Ishikawa (cell line): Measurements from ENCODE around the gene ING5.

Source experiments
- CEBPB ChIP-seq: IDR thresholded peaks from 2 replicates; pipeline ENCODE4 v1.6.1; 2012
- CREB1 ChIP-seq: IDR thresholded peaks from 2 replicates; pipeline ENCODE4 v1.6.1; 2012; ENCODE audit warnings: low read depth
- EGR1 ChIP-seq: IDR thresholded peaks from 2 replicates; pipeline ENCODE4 v1.6.1; 2012
- EP300 ChIP-seq: IDR thresholded peaks from 2 replicates; pipeline ENCODE4 v1.6.1; 2012; ENCODE audit warnings: borderline replicate concordance
- FOXM1 ChIP-seq: IDR thresholded peaks from 2 replicates; pipeline ENCODE4 v1.6.1; 2012; ENCODE audit warnings: low read depth, borderline replicate concordance
- NFIC ChIP-seq: IDR thresholded peaks from 2 replicates; pipeline ENCODE4 v1.6.1; 2012
- RAD21 ChIP-seq: IDR thresholded peaks from 2 replicates; pipeline ENCODE4 v1.6.1; 2012; ENCODE audit warnings: low read depth
- TAF1 ChIP-seq: IDR thresholded peaks from 2 replicates; pipeline ENCODE4 v1.6.1; 2012; ENCODE audit warnings: low read depth, mild to moderate bottlenecking
- TCF12 ChIP-seq: IDR thresholded peaks from 2 replicates; pipeline ENCODE4 v1.6.1; 2012; ENCODE audit warnings: low read depth
- TEAD4 ChIP-seq: IDR thresholded peaks from 2 replicates; pipeline ENCODE4 v1.6.1; 2012
- YY1 ChIP-seq: IDR thresholded peaks from 2 replicates; pipeline ENCODE4 v1.6.1; 2012; ENCODE audit warnings: low read depth
- ZBTB7A ChIP-seq: IDR thresholded peaks from 2 replicates; pipeline ENCODE4 v1.6.1; 2012; ENCODE audit warnings: low read depth
- TF ChIP-seq, protein P1 (sequence below): IDR thresholded peaks from 2 replicates; pipeline ENCODE4 v1.6.1; 2012
- TF ChIP-seq, protein P2 (sequence below): IDR thresholded peaks from 2 replicates; pipeline ENCODE4 v1.6.1; 2012
- TF ChIP-seq, protein P3 (sequence below): IDR thresholded peaks from 2 replicates; pipeline ENCODE4 v1.6.1; 2012; ENCODE audit warnings: low read depth, mild to moderate bottlenecking

ING5 gene

DNA sequence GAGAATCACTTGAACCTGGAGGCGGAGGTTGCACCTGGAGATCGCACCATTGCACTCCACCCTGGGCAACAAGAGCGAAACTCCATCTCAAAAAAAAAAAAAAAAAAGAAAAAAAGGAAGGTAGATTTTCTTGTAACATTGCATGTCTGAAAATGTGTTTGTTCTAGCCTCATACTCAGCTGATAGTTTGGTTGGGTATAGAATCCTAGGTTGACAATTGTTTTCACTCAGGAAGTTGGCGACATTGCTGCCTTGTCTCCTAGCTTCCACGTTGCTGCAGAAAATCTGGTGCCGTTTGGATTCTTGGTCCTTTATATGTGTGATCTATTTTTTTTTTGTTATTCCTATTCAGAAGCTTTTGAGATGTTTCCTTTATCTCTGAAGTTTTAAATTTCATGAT lies 4.7 kb downstream of the ING5 start:
- TF ChIP-seq, protein P1, sequence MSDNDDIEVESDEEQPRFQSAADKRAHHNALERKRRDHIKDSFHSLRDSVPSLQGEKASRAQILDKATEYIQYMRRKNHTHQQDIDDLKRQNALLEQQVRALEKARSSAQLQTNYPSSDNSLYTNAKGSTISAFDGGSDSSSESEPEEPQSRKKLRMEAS: no peak
- no peak for TF ChIP-seq FOXM1
- no peak for TF ChIP-seq NFIC
- no peak for TF ChIP-seq TCF12
- no peak for TF ChIP-seq TEAD4
- TF ChIP-seq TAF1: no peak
- TF ChIP-seq, protein P2, sequence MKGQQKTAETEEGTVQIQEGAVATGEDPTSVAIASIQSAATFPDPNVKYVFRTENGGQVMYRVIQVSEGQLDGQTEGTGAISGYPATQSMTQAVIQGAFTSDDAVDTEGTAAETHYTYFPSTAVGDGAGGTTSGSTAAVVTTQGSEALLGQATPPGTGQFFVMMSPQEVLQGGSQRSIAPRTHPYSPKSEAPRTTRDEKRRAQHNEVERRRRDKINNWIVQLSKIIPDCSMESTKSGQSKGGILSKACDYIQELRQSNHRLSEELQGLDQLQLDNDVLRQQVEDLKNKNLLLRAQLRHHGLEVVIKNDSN: no peak
- no peak for TF ChIP-seq CREB1
- TF ChIP-seq, protein P3, sequence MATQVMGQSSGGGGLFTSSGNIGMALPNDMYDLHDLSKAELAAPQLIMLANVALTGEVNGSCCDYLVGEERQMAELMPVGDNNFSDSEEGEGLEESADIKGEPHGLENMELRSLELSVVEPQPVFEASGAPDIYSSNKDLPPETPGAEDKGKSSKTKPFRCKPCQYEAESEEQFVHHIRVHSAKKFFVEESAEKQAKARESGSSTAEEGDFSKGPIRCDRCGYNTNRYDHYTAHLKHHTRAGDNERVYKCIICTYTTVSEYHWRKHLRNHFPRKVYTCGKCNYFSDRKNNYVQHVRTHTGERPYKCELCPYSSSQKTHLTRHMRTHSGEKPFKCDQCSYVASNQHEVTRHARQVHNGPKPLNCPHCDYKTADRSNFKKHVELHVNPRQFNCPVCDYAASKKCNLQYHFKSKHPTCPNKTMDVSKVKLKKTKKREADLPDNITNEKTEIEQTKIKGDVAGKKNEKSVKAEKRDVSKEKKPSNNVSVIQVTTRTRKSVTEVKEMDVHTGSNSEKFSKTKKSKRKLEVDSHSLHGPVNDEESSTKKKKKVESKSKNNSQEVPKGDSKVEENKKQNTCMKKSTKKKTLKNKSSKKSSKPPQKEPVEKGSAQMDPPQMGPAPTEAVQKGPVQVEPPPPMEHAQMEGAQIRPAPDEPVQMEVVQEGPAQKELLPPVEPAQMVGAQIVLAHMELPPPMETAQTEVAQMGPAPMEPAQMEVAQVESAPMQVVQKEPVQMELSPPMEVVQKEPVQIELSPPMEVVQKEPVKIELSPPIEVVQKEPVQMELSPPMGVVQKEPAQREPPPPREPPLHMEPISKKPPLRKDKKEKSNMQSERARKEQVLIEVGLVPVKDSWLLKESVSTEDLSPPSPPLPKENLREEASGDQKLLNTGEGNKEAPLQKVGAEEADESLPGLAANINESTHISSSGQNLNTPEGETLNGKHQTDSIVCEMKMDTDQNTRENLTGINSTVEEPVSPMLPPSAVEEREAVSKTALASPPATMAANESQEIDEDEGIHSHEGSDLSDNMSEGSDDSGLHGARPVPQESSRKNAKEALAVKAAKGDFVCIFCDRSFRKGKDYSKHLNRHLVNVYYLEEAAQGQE: no peak
- TF ChIP-seq CEBPB: no peak

DNA sequence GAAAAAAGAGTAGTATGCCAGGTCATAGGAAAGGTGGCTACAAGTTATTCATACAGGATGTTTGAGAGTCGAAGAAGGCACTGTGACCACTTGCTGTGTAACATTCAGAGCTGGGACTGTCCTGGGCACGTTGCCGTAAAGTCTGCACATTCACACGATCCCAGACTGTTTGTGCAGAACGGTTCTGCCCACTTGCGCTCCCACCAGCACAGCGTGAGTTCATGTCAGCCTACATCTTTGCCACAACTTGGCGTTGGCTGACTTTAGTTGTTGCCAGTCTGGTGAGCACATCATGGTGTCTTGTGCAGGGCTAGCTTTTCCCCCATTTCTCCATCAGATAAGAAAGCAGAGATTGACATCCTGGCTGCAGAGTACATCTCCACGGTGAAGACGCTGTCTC lies 7.0 kb downstream of the ING5 start:
- no peak for TF ChIP-seq EGR1
- TF ChIP-seq NFIC: no peak
- TF ChIP-seq TAF1: no peak
- TF ChIP-seq TEAD4: no peak
- TF ChIP-seq, protein P2: no peak
- no peak for TF ChIP-seq TCF12
- TF ChIP-seq, protein P3: no peak
- TF ChIP-seq RAD21: no peak
- TF ChIP-seq, protein P1: no peak
- TF ChIP-seq CEBPB: no peak
- no peak for TF ChIP-seq YY1
- TF ChIP-seq FOXM1: no peak
- no peak for TF ChIP-seq CREB1
- no peak for TF ChIP-seq ZBTB7A
- TF ChIP-seq EP300: no peak

DNA sequence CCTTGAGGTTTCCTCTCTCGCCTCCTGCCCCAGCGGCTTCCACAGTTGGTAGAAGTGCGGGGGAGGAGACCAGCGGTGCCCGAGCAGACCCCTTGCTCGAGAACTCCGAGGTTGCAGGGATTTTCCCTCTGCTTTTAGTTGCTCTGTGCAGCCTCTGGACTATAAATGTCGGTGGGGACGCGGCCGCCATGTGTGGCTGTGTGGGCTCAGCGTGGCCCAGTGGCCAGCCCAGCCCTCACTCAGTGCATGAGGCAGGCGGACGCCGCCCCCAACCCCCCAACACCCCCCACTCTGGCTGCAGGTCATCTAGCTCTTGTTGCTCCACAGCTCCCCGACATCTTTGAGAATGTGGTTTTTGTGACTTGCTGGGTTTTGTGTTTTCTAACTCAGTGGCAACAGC lies 17.3 kb downstream of the ING5 start:
- TF ChIP-seq EGR1 (no peak), FOXM1 (no peak), CREB1 (no peak), ZBTB7A (no peak), EP300 (no peak), RAD21 (no peak), TEAD4 (no peak), CEBPB (no peak)
- TF ChIP-seq, protein P1: no peak

DNA sequence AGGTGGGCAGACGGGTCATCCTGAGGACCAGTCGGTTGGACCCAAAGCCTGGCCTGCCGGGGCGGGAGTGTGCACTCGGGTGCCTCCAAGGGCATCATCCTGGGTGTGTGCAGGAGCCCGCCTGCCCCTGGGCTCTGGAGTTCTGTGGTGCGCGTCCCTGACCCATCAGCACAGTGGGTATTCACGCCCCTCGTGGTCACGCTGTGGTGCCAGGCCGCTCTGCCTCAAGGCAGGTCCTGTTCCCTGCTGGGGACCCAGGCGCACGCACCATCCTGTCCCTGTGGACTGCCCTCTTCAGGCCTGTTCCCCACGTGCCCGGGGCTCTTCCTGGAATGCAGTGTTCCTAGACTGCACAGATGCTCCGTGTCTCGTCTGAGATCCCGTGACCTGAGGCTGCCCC lies 18.3 kb downstream of the ING5 start:
- no peak for TF ChIP-seq ZBTB7A
- TF ChIP-seq CREB1: no peak
- no peak for TF ChIP-seq TCF12
- TF ChIP-seq EGR1: no peak
- no peak for TF ChIP-seq NFIC
- no peak for TF ChIP-seq YY1
- no peak for TF ChIP-seq TAF1
- TF ChIP-seq RAD21: no peak
- TF ChIP-seq, protein P2: no peak
- TF ChIP-seq EP300: no peak
- TF ChIP-seq, protein P3: no peak
- TF ChIP-seq, protein P1: no peak
- TF ChIP-seq CEBPB: no peak
- TF ChIP-seq TEAD4: no peak
- TF ChIP-seq FOXM1: no peak
